GM23338 (cell line): ENCODE measurements around the gene TBC1D5. TPM values are rescaled to one million over a fixed set of nuclear protein-coding genes. Genes with fewer than 3 reads are reported as not detected.

Source experiments
- ATAC-seq: fragments of 200-7000 bp; cut with Tn5 transposase; 3 replicates; pipeline ENCODE4 v1.9.1; 2020
- DNase-seq: peaks from one replicate; pipeline ENCODE4 v3.0.0-alpha.2; 2015; ENCODE audit warnings: low spot score
- H2AFZ ChIP-seq: fragments of 200-600 bp; sonication (generic); 2 replicates; pipeline ENCODE4 v1.8.0; 2016; ENCODE audit warnings: antibody characterized with exemption, mild to moderate bottlenecking, moderate library complexity
- H3F3A ChIP-seq: fragments of 200-600 bp; sonication (generic); replicated peaks from 2 replicates; pipeline ENCODE4 v1.8.0; 2017; ENCODE audit warnings: antibody characterized with exemption, mixed run types, low read depth
- H3K27ac ChIP-seq: fragments of 200-600 bp; sonication (generic); 2 replicates; pipeline ENCODE4 v1.6.1; 2016; ENCODE audit warnings: low read depth
- H3K27me3 ChIP-seq: fragments of 200-600 bp; sonication (generic); 2 replicates; pipeline ENCODE4 v1.8.0; 2016; ENCODE audit warnings: mild to moderate bottlenecking, mixed run types, moderate library complexity; ENCODE audit not compliant: insufficient read depth
- H3K36me3 ChIP-seq: fragments of 200-600 bp; sonication (generic); 2 replicates; pipeline ENCODE4 v1.8.0; 2016; ENCODE audit warnings: mild to moderate bottlenecking; ENCODE audit not compliant: insufficient read depth
- H3K4me1 ChIP-seq: fragments of 200-600 bp; sonication (generic); 2 replicates; pipeline ENCODE4 v1.8.0; 2016; ENCODE audit warnings: mild to moderate bottlenecking, moderate library complexity; ENCODE audit not compliant: insufficient read depth
- H3K4me2 ChIP-seq: fragments of 200-600 bp; sonication (generic); 2 replicates; pipeline ENCODE4 v1.7.1; 2017; ENCODE audit warnings: mixed run types
- H3K4me3 ChIP-seq: fragments of 200-600 bp; sonication (generic); 2 replicates; pipeline ENCODE4 v1.6.1; 2016; ENCODE audit warnings: mixed run types
- H3K79me2 ChIP-seq: fragments of 200-600 bp; sonication (generic); replicated peaks from 2 replicates; pipeline ENCODE4 v1.8.0; 2017; ENCODE audit warnings: mild to moderate bottlenecking; ENCODE audit not compliant: insufficient read depth
- H3K9me2 ChIP-seq: fragments of 200-600 bp; sonication (generic); 2 replicates; pipeline ENCODE4 v1.8.0; 2017; ENCODE audit not compliant: insufficient read depth
- H4K20me1 ChIP-seq: fragments of 200-600 bp; sonication (generic); replicated peaks from 2 replicates; pipeline ENCODE4 v1.8.0; 2017; ENCODE audit warnings: mild to moderate bottlenecking; ENCODE audit not compliant: insufficient read depth
- H3K27ac Mint-ChIP-seq: 2 replicates; pipeline ENCODE4 v1.8.0; 2020; ENCODE audit warnings: inconsistent platforms, mild to moderate bottlenecking, moderate library complexity, mixed read lengths
- H3K27me3 Mint-ChIP-seq: 3 replicates; pipeline ENCODE4 v1.8.0; 2022; ENCODE audit warnings: low read depth, mild to moderate bottlenecking, moderate library complexity, mixed read lengths, inconsistent platforms; ENCODE audit not compliant: insufficient read depth, poor library complexity
- H3K36me3 Mint-ChIP-seq: 3 replicates; pipeline ENCODE4 v1.8.0; 2021; ENCODE audit warnings: low read depth, mild to moderate bottlenecking, inconsistent platforms, moderate library complexity, mixed read lengths
- H3K4me1 Mint-ChIP-seq: 3 replicates; pipeline ENCODE4 v1.8.0; 2020; ENCODE audit warnings: mild to moderate bottlenecking, inconsistent platforms, mixed read lengths
- H3K4me3 Mint-ChIP-seq: 3 replicates; pipeline ENCODE4 v1.8.0; 2021; ENCODE audit warnings: moderate library complexity, mild to moderate bottlenecking, inconsistent platforms, mixed read lengths
- H3K9me3 Mint-ChIP-seq: 3 replicates; pipeline ENCODE4 v1.8.0; 2020; ENCODE audit warnings: moderate library complexity, mild to moderate bottlenecking, inconsistent platforms, mixed read lengths
- CREB1 ChIP-seq: fragments of 250-450 bp; sonication (Bioruptor Pico); IDR thresholded peaks from 2 replicates; pipeline ENCODE4 v1.5.0; 2020; ENCODE audit warnings: low read depth, mild to moderate bottlenecking, moderate library complexity
- EZH2 ChIP-seq: fragments of 200-600 bp; sonication (generic); IDR thresholded peaks from one replicate; pipeline ENCODE4 v1.8.0; 2017; ENCODE audit warnings: antibody characterized with exemption, mild to moderate bottlenecking, low read depth; ENCODE audit not compliant: unreplicated experiment
- EZH2phosphoT487 ChIP-seq: fragments of 200-600 bp; sonication (generic); IDR thresholded peaks from one replicate; pipeline ENCODE4 v1.8.1; 2018; ENCODE audit warnings: antibody characterized with exemption; ENCODE audit not compliant: unreplicated experiment
- JUNB ChIP-seq: IDR thresholded peaks from one replicate; pipeline ENCODE4 v1.6.1; 2016; ENCODE audit warnings: antibody characterized with exemption; ENCODE audit not compliant: unreplicated experiment
- NANOG ChIP-seq: IDR thresholded peaks from 2 replicates; pipeline ENCODE4 v1.6.1; 2016; ENCODE audit warnings: antibody characterized with exemption, borderline replicate concordance
- POLR2AphosphoS5 ChIP-seq: IDR thresholded peaks from 2 replicates; pipeline ENCODE4 v1.6.1; 2016; ENCODE audit warnings: antibody characterized with exemption, low read depth
- STAT1 ChIP-seq: IDR thresholded peaks from one replicate; pipeline ENCODE4 v1.6.1; 2016; ENCODE audit warnings: antibody characterized with exemption; ENCODE audit not compliant: unreplicated experiment
- ZNF114 ChIP-seq: fragments of 250-450 bp; sonication (Bioruptor Pico); IDR thresholded peaks from 2 replicates; pipeline ENCODE4 v1.5.0; 2020; ENCODE audit warnings: mild to moderate bottlenecking, moderate library complexity
- ZNF331 ChIP-seq: fragments of 250-450 bp; sonication (Bioruptor Pico); IDR thresholded peaks from 2 replicates; pipeline ENCODE4 v1.5.0; 2020; ENCODE audit warnings: low read depth, mild to moderate bottlenecking, moderate library complexity
- polyA plus RNA-seq: library from polyadenylated mRNA; unstranded; fragments of >200 nt; fragmentation: Nextera tagmentation; extraction: Ambion mirVana; gene quantifications from 2 replicates; pipeline ENCODE4 v1.2.1, GENCODE V29; 2016
- total RNA-seq: library from RNA; depleted of rRNA; stranded (reverse); fragments of >200 nt; shearing (Covaris generic); gene quantifications from 2 replicates; pipeline ENCODE4 v1.2.3, GENCODE V29; 2014
- TF ChIP-seq, protein P1 (sequence below): IDR thresholded peaks from one replicate; pipeline ENCODE4 v1.6.1; 2018; ENCODE audit warnings: antibody characterized with exemption; ENCODE audit not compliant: unreplicated experiment
- TF ChIP-seq, protein P2 (sequence below), 2 experiments: fragments of 200-600 bp in 1 of 2; sonication (generic) in 1 of 2; conservative IDR thresholded peaks; 2 replicates each; pipeline versions ENCODE4 v1.5.1 to v1.6.1; 2016 to 2017; ENCODE audit warnings: antibody characterized with exemption in 2 of 2, low read depth in 2 of 2, mild to moderate bottlenecking in 2 of 2, moderate library complexity in 1 of 2
- TF ChIP-seq, protein P3 (sequence below): fragments of 250-450 bp; sonication (Bioruptor Pico); IDR thresholded peaks from 2 replicates; pipeline ENCODE4 v1.5.0; 2020; ENCODE audit warnings: mild to moderate bottlenecking, moderate library complexity
- TF ChIP-seq, protein P4 (sequence below): IDR thresholded peaks from 2 replicates; pipeline ENCODE4 v1.6.1; 2016; ENCODE audit warnings: antibody characterized with exemption

TBC1D5 gene
- total and polyA plus RNA-seq, 2 experiments from 2014 or later = 21.8 to 48.1 TPM

DNA sequence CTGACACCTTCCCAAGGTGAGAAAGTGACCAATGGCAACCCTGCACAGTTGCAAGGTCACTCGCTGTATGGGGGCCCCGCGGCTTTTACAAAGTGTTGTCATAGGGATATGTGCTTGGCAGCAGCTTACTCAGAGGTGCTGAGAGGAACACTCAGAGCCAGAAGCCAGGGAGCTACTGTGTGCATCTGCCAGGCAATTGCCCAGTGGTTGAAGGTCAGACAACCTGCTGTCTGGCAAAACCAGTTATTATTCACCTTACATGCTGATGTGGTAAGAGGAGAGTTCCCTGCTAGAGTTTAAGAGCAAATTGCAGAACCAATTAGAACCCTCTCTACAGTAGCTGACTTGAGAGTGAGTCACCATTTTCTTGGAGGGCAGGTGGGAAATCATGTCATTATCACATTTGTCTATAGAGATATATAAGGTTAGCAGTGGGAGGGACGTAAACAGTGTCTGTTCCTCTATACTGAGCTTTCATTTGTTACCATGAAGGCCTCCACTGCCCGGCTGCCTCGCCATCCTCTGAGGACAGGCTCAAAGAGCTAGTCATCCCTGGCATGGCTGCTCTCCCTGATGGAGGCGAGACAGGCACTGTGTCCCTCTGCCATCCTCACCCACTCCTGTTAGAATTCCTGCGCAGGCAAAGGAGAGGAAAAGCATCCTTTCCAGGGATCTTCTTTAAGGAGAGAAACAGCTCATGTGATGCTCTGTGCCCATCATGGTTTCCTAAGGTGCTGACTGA is 583.3 kb downstream of the TBC1D5 start:
- TF ChIP-seq POLR2AphosphoS5 = no peak
- TF ChIP-seq ZNF114 (CRISPR knock-in tag) = no peak
- TF ChIP-seq, protein P1, sequence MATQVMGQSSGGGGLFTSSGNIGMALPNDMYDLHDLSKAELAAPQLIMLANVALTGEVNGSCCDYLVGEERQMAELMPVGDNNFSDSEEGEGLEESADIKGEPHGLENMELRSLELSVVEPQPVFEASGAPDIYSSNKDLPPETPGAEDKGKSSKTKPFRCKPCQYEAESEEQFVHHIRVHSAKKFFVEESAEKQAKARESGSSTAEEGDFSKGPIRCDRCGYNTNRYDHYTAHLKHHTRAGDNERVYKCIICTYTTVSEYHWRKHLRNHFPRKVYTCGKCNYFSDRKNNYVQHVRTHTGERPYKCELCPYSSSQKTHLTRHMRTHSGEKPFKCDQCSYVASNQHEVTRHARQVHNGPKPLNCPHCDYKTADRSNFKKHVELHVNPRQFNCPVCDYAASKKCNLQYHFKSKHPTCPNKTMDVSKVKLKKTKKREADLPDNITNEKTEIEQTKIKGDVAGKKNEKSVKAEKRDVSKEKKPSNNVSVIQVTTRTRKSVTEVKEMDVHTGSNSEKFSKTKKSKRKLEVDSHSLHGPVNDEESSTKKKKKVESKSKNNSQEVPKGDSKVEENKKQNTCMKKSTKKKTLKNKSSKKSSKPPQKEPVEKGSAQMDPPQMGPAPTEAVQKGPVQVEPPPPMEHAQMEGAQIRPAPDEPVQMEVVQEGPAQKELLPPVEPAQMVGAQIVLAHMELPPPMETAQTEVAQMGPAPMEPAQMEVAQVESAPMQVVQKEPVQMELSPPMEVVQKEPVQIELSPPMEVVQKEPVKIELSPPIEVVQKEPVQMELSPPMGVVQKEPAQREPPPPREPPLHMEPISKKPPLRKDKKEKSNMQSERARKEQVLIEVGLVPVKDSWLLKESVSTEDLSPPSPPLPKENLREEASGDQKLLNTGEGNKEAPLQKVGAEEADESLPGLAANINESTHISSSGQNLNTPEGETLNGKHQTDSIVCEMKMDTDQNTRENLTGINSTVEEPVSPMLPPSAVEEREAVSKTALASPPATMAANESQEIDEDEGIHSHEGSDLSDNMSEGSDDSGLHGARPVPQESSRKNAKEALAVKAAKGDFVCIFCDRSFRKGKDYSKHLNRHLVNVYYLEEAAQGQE = no peak
- no peak for TF ChIP-seq EZH2
- no peak for TF ChIP-seq NANOG
- TF ChIP-seq, protein P2, sequence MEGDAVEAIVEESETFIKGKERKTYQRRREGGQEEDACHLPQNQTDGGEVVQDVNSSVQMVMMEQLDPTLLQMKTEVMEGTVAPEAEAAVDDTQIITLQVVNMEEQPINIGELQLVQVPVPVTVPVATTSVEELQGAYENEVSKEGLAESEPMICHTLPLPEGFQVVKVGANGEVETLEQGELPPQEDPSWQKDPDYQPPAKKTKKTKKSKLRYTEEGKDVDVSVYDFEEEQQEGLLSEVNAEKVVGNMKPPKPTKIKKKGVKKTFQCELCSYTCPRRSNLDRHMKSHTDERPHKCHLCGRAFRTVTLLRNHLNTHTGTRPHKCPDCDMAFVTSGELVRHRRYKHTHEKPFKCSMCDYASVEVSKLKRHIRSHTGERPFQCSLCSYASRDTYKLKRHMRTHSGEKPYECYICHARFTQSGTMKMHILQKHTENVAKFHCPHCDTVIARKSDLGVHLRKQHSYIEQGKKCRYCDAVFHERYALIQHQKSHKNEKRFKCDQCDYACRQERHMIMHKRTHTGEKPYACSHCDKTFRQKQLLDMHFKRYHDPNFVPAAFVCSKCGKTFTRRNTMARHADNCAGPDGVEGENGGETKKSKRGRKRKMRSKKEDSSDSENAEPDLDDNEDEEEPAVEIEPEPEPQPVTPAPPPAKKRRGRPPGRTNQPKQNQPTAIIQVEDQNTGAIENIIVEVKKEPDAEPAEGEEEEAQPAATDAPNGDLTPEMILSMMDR (conservative IDR thresholded peaks at IDR 0.05; ENCODE audit: low read depth in 2 of 2) = no peak
- no peak for TF ChIP-seq JUNB
- no peak for TF ChIP-seq EZH2phosphoT487
- TF ChIP-seq, protein P3, sequence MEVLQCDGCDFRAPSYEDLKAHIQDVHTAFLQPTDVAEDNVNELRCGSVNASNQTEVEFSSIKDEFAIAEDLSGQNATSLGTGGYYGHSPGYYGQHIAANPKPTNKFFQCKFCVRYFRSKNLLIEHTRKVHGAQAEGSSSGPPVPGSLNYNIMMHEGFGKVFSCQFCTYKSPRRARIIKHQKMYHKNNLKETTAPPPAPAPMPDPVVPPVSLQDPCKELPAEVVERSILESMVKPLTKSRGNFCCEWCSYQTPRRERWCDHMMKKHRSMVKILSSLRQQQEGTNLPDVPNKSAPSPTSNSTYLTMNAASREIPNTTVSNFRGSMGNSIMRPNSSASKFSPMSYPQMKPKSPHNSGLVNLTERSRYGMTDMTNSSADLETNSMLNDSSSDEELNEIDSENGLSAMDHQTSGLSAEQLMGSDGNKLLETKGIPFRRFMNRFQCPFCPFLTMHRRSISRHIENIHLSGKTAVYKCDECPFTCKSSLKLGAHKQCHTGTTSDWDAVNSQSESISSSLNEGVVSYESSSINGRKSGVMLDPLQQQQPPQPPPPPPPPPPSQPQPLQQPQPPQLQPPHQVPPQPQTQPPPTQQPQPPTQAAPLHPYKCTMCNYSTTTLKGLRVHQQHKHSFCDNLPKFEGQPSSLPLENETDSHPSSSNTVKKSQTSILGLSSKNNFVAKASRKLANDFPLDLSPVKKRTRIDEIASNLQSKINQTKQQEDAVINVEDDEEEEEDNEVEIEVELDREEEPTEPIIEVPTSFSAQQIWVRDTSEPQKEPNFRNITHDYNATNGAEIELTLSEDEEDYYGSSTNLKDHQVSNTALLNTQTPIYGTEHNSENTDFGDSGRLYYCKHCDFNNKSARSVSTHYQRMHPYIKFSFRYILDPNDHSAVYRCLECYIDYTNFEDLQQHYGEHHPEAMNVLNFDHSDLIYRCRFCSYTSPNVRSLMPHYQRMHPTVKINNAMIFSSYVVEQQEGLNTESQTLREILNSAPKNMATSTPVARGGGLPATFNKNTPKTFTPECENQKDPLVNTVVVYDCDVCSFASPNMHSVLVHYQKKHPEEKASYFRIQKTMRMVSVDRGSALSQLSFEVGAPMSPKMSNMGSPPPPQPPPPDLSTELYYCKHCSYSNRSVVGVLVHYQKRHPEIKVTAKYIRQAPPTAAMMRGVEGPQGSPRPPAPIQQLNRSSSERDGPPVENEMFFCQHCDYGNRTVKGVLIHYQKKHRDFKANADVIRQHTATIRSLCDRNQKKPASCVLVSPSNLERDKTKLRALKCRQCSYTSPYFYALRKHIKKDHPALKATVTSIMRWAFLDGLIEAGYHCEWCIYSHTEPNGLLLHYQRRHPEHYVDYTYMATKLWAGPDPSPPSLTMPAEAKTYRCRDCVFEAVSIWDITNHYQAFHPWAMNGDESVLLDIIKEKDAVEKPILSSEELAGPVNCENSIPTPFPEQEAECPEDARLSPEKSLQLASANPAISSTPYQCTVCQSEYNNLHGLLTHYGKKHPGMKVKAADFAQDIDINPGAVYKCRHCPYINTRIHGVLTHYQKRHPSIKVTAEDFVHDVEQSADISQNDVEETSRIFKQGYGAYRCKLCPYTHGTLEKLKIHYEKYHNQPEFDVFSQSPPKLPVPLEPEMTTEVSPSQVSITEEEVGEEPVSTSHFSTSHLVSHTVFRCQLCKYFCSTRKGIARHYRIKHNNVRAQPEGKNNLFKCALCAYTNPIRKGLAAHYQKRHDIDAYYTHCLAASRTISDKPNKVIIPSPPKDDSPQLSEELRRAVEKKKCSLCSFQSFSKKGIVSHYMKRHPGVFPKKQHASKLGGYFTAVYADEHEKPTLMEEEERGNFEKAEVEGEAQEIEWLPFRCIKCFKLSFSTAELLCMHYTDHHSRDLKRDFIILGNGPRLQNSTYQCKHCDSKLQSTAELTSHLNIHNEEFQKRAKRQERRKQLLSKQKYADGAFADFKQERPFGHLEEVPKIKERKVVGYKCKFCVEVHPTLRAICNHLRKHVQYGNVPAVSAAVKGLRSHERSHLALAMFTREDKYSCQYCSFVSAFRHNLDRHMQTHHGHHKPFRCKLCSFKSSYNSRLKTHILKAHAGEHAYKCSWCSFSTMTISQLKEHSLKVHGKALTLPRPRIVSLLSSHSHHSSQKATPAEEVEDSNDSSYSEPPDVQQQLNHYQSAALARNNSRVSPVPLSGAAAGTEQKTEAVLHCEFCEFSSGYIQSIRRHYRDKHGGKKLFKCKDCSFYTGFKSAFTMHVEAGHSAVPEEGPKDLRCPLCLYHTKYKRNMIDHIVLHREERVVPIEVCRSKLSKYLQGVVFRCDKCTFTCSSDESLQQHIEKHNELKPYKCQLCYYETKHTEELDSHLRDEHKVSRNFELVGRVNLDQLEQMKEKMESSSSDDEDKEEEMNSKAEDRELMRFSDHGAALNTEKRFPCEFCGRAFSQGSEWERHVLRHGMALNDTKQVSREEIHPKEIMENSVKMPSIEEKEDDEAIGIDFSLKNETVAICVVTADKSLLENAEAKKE (CRISPR knock-in tag) = no peak
- no peak for TF ChIP-seq ZNF331 (CRISPR knock-in tag)
- TF ChIP-seq, protein P4, sequence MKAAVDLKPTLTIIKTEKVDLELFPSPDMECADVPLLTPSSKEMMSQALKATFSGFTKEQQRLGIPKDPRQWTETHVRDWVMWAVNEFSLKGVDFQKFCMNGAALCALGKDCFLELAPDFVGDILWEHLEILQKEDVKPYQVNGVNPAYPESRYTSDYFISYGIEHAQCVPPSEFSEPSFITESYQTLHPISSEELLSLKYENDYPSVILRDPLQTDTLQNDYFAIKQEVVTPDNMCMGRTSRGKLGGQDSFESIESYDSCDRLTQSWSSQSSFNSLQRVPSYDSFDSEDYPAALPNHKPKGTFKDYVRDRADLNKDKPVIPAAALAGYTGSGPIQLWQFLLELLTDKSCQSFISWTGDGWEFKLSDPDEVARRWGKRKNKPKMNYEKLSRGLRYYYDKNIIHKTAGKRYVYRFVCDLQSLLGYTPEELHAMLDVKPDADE = no peak
- no peak for TF ChIP-seq CREB1 (CRISPR knock-in tag)
- TF ChIP-seq STAT1 = no peak
- DNase-seq = no peak
- Mint-ChIP-seq H3K27ac (no peak overlapping the region), H3K4me3 (no peak overlapping the region), H3K4me1 (no peaks in the 10 kb centered on the region; the same call in 2 of the 3 replicates), H3K36me3 (peaks cover 8% of the 10 kb centered on the region; the same call in 1 of the 3 replicates), H3K27me3 (no peaks in the 10 kb centered on the region), H3K9me3 (no peaks in the 10 kb centered on the region)
- no peak for ATAC-seq
- Histone ChIP-seq H2AFZ (no peak overlapping the region), H3K4me1 (no peaks in the 10 kb centered on the region), H4K20me1 (no peaks in the 10 kb centered on the region), H3K36me3 (no peaks in the 10 kb centered on the region), H3F3A (no peaks in the 10 kb centered on the region), H3K27me3 (no peaks in the 10 kb centered on the region), H3K9me2 (0 out of 2 replicates have a peak, but pooled peaks cover 6% of the 10 kb centered on the region), H3K27ac (no peak overlapping the region), H3K4me3 (no peak overlapping the region), H3K4me2 (no peak overlapping the region), H3K79me2 (no peaks in the 10 kb centered on the region)
